Measurements from ENCODE around the gene SPN. TPM values are rescaled to one million over a fixed set of nuclear protein-coding genes. Genes with fewer than 3 reads are reported as not detected.
"Not testable (repeated sequence)": the region's sequence is repeated elsewhere in the genome, so short reads cannot be mapped to it uniquely, and the experiment has no call there.

SPN gene
- total and polyA plus RNA-seq, 5 donors = 1.3 to 3.4 (median 2.6) TPM

GRCh38 chr16:29695675-29696074 lies 32.6 kb downstream of the SPN start:
- not testable (repeated sequence) for H3K4me3 ChIP-seq (ENCODE audit: low read length); H3K9me3 ChIP-seq (ENCODE audit: control insufficient read depth, low read length); DNase-seq; H3K27me3 ChIP-seq (ENCODE audit: control insufficient read depth, insufficient read depth); H3K27ac ChIP-seq (ENCODE audit: low read length); ATAC-seq; H3K4me1 ChIP-seq (ENCODE audit: control insufficient read depth, insufficient read depth, low read length)
- intact Hi-C loops (cut with DNase I) = loop anchor here in 2 of 4 donors (10.0 kb wide), 1 partner anchor 329 kb away; the partner anchor contains the start of gene C16orf92 (in 2 of the 2)
- 96% methylated on average over 3 of the region's 3 CpGs for WGBS

GRCh38 chr16:29696881-29697331 lies 33.9 kb downstream of the SPN start:
- Histone ChIP-seq H3K4me1 (ENCODE audit: control insufficient read depth, insufficient read depth, low read length) (no peaks in the 10 kb centered on the region), H3K27me3 (ENCODE audit: control insufficient read depth, insufficient read depth) (no peaks in the 10 kb centered on the region), H3K4me3 (ENCODE audit: low read length) (no peak overlapping the region), H3K27ac (ENCODE audit: low read length) (no peak overlapping the region), H3K9me3 (ENCODE audit: control insufficient read depth, low read length) (no peaks in the 10 kb centered on the region)
- 91% methylated on average over 21 of the region's 21 CpGs for WGBS
- ATAC-seq (no peak), DNase-seq (peak in 1 of 3 donors; percentile 42)
- intact Hi-C loops (cut with DNase I) = loop anchor here in 2 of 4 donors (10.0 kb wide), 1 partner anchor 328 kb away; the partner anchor contains the start of gene C16orf92 (in 2 of the 2)

- no peaks in the 10 kb centered on the region for H3K27me3 ChIP-seq (ENCODE audit: control insufficient read depth, insufficient read depth)
- H3K27ac ChIP-seq (ENCODE audit: low read length) = no peak overlapping the region
- 96% methylated on average over 7 of the region's 7 CpGs for WGBS
- H3K4me3 ChIP-seq (ENCODE audit: low read length) = no peak overlapping the region
- ATAC-seq = no peak
- intact Hi-C loops (cut with DNase I) = loop anchor here in 2 of 4 donors (10.0 kb wide), 1 partner anchor 327 kb away; the partner anchor contains the start of gene C16orf92 (in 2 of the 2)
- peak in 1 of 3 donors; percentile 10 for DNase-seq
- no peaks in the 10 kb centered on the region for H3K9me3 ChIP-seq (ENCODE audit: control insufficient read depth, low read length)
- no peaks in the 10 kb centered on the region for H3K4me1 ChIP-seq (ENCODE audit: control insufficient read depth, insufficient read depth, low read length)
These were observed 34.3 kb downstream of the SPN start for GRCh38 chr16:29697391-29697790.

- no peaks in the 10 kb centered on the region for H3K27me3 ChIP-seq (ENCODE audit: control insufficient read depth, insufficient read depth)
- DNase-seq (peak in 1 of 3 donors; percentile 1), ATAC-seq (no peak)
- intact Hi-C loops (cut with DNase I) = loop anchor here in 2 of 4 donors (10.0 kb wide), 1 partner anchor 327 kb away; the partner anchor contains the start of gene C16orf92 (in 2 of the 2)
- no peaks in the 10 kb centered on the region for H3K9me3 ChIP-seq (ENCODE audit: control insufficient read depth, low read length)
- WGBS = 73% methylated on average over 2 of the region's 2 CpGs
- H3K4me3 ChIP-seq (ENCODE audit: low read length) = no peak overlapping the region
- no peaks in the 10 kb centered on the region for H3K4me1 ChIP-seq (ENCODE audit: control insufficient read depth, insufficient read depth, low read length)
- no peak overlapping the region for H3K27ac ChIP-seq (ENCODE audit: low read length)
These were observed 35.0 kb downstream of the SPN start for GRCh38 chr16:29698042-29698441.

GRCh38 chr16:29698484-29699323 lies 35.7 kb downstream of the SPN start:
- Histone ChIP-seq H3K27me3 (ENCODE audit: control insufficient read depth, insufficient read depth) (no peaks in the 10 kb centered on the region), H3K4me1 (ENCODE audit: control insufficient read depth, insufficient read depth, low read length) (no peaks in the 10 kb centered on the region), H3K27ac (ENCODE audit: low read length) (no peak overlapping the region), H3K4me3 (ENCODE audit: low read length) (no peak overlapping the region), H3K9me3 (ENCODE audit: control insufficient read depth, low read length) (no peaks in the 10 kb centered on the region)
- ATAC-seq = no peak
- WGBS = 89% methylated on average over 17 of the region's 17 CpGs
- intact Hi-C loops (cut with DNase I) = loop anchor here in 2 of 4 donors (10.0 kb wide), 1 partner anchor 326 kb away; the partner anchor contains the start of gene C16orf92 (in 2 of the 2)
- DNase-seq = no peak

- DNase-seq (no peak), ATAC-seq (no peak)
- no peaks in the 10 kb centered on the region for H3K4me1 ChIP-seq (ENCODE audit: control insufficient read depth, insufficient read depth, low read length)
- H3K27me3 ChIP-seq (ENCODE audit: control insufficient read depth, insufficient read depth) = no peaks in the 10 kb centered on the region
- intact Hi-C loops (cut with DNase I) = loop anchor here in 3 of 4 donors (5.0 to 10.0 kb wide), 3 partner anchors 55 to 325 kb away; partner anchors contain the start of gene C16orf92 (in 2 of the 3)
- H3K4me3 ChIP-seq (ENCODE audit: low read length) = no peak overlapping the region
- 75% methylated on average over 11 of the region's 11 CpGs for WGBS
- H3K27ac ChIP-seq (ENCODE audit: low read length) = no peak overlapping the region
- H3K9me3 ChIP-seq (ENCODE audit: control insufficient read depth, low read length) = no peaks in the 10 kb centered on the region
These were observed 36.5 kb downstream of the SPN start for GRCh38 chr16:29699324-29700219.

- Histone ChIP-seq H3K9me3 (ENCODE audit: control insufficient read depth, low read length) (no peaks in the 10 kb centered on the region), H3K4me3 (ENCODE audit: low read length) (no peak overlapping the region), H3K27ac (ENCODE audit: low read length) (no peak overlapping the region), H3K4me1 (ENCODE audit: control insufficient read depth, insufficient read depth, low read length) (no peaks in the 10 kb centered on the region), H3K27me3 (ENCODE audit: control insufficient read depth, insufficient read depth) (no peaks in the 10 kb centered on the region)
- intact Hi-C loops (cut with DNase I) = loop anchor here in 2 of 4 donors (5.0 to 10.0 kb wide), 2 partner anchors 56 to 317 kb away; no protein-coding TSS in a partner anchor
- 12% methylated on average over 14 of the region's 14 CpGs for WGBS
- ATAC-seq = peak; percentile 72 to 87
- DNase-seq = peak; percentile 77 to 88 (median 87)
These were observed 37.4 kb downstream of the SPN start for GRCh38 chr16:29700253-29700987.

GRCh38 chr16:29701214-29701555 lies 38.1 kb downstream of the SPN start:
- DNase-seq (no peak), ATAC-seq (no peak)
- Histone ChIP-seq H3K27ac (ENCODE audit: low read length) (no peak overlapping the region), H3K27me3 (ENCODE audit: control insufficient read depth, insufficient read depth) (no peaks in the 10 kb centered on the region), H3K9me3 (ENCODE audit: control insufficient read depth, low read length) (no peaks in the 10 kb centered on the region), H3K4me1 (ENCODE audit: control insufficient read depth, insufficient read depth, low read length) (no peaks in the 10 kb centered on the region), H3K4me3 (ENCODE audit: low read length) (no peak overlapping the region)
- 73% methylated on average over 5 of the region's 5 CpGs for WGBS
- intact Hi-C loops (cut with DNase I) = loop anchor here in 2 of 4 donors (5.0 to 10.0 kb wide), 2 partner anchors 56 to 316 kb away; no protein-coding TSS in a partner anchor

- ATAC-seq = no peak
These were observed 39.2 kb downstream of the SPN start for GRCh38 chr16:29702269-29702668.

GRCh38 chr16:29705030-29705429 lies 42.0 kb downstream of the SPN start:
- Histone ChIP-seq H3K27ac (ENCODE audit: low read length) (no peak overlapping the region), H3K4me1 (ENCODE audit: control insufficient read depth, insufficient read depth, low read length) (no peaks in the 10 kb centered on the region), H3K9me3 (ENCODE audit: control insufficient read depth, low read length) (no peaks in the 10 kb centered on the region), H3K4me3 (ENCODE audit: low read length) (no peak overlapping the region), H3K27me3 (ENCODE audit: control insufficient read depth, insufficient read depth) (no peaks in the 10 kb centered on the region)
- intact Hi-C loops (cut with DNase I) = loop anchor here in 1 of 4 donors (10.0 kb wide), 1 partner anchor 60 kb away; no protein-coding TSS in a partner anchor
- no peak for DNase-seq
- 62% methylated on average over 2 of the region's 2 CpGs for WGBS
- ATAC-seq = no peak

More at GRCh38 chr16:29702269-29702668, 39.2 kb downstream of the SPN start:
- no peak overlapping the region for H3K4me3 ChIP-seq (ENCODE audit: low read length)
- DNase-seq = no peak
- H3K9me3 ChIP-seq (ENCODE audit: control insufficient read depth, low read length) = no peaks in the 10 kb centered on the region
- H3K27ac ChIP-seq (ENCODE audit: low read length) = no peak overlapping the region
- 78% methylated on average over 13 of the region's 13 CpGs for WGBS
- intact Hi-C loops (cut with DNase I) = loop anchor here in 2 of 4 donors (5.0 to 10.0 kb wide), 2 partner anchors 57 to 315 kb away; no protein-coding TSS in a partner anchor
- H3K27me3 ChIP-seq (ENCODE audit: control insufficient read depth, insufficient read depth) = no peaks in the 10 kb centered on the region
- no peaks in the 10 kb centered on the region for H3K4me1 ChIP-seq (ENCODE audit: control insufficient read depth, insufficient read depth, low read length)

All from right cardiac atrium (tissue), 5 donors.